NCI-H82 treated with DMSO at 0.1 percent for 48 hours (cell line): Measurements from ENCODE around the gene MB21D2.

Experiments used
- DNase-seq: peaks from one replicate; lab custom pipeline; 2025; ENCODE audit not compliant: unreplicated experiment; lab: John Stamatoyannopoulos, UW

The MB21D2 gene

DNA sequence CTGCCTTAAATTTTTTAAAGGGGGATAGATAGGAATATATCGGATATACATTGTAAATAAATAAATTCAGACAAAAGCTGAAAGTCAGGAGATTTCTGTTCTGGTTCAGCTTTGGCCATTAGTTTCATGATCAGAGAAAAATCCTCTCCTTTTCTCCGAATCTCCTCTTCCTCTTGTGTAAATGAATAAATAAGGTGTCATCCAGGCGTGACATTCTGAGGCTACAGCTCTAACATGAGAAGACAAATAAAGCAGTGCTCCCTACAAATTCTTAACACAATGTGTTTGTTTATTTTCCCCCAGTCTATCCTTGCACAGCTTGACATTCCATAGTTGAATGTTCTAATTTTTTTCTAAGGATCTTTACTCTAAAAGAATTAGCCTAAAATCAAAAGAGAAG is 9.4 kb upstream of the MB21D2 start:
- no peak for DNase-seq

DNA sequence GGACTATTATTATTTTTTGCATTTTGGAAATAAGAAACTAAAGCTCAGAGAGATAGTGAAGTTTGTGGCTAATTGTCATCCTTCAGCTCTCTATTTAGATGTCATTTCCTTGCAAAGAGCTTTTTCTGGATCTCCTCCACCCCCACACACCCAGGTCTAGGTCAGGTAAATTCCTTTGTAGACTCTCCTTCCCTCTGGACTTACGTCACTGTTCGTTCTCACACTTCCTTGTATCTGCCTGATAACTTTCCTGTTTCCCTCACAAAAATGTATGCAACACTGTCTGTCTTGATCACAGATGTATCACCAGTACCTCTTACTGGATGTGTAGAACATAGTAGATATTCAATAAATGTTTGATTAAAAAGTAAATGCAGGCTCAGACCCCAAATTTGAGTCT is 6.1 kb upstream of the MB21D2 start:
- DNase-seq, result no peak

DNA sequence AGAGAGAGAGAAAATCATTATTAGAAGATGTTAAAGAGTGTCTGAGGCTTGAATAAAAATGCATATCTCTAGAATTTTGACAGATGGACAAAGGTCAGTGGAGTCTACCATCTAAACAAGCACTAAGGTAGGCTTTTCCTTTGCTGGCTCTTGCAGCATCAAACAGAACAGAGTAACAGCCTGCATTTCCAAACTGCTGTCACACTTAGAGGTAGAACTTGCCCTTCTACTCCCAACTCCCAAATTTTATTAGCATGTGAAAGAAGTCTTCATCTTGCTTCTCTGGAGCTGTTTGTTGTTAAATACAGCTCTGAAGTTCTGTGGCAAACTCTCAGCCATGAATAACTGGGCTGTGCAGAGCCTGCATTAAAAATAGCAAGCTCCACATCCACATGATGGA is 4.1 kb upstream of the MB21D2 start:
- no peak for DNase-seq

DNA sequence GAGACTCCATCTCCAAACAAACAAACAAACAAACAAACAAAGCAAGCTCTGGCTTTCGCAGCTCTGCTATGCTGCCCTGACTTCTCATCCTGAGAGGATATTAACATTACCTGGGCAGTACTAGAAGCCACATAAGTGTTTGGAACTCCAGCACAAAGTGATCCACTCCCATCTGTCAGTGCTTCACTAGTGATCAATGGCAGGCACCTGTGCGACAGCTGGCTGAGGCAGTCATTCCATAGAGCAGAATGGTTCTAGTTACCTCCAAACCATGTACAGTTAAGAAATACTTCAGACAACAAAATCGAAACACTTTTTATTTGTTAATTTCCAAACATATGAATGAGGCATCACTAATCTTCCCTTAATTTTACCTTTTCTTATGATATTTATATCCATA is 2.8 kb upstream of the MB21D2 start:
- peak; percentile 37 for DNase-seq

DNA sequence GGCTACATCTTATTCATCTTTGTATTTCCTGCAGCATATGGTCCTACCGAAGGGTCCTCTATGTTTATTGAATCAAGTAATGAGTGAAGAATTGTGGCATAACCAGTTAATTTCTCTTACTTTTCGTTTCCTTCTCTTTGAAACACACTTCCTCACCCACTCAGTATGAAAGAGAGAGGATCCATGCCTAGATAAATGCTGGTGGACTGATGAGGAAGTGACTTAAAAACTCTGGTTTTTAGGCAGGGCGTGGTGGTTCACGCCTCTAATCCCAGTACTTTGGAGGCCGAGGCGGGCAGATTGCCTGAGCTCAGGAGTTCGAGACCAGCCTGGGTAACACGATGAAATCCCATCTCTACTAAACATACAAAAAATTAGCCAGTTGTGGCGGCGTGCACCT is 2.2 kb upstream of the MB21D2 start:
- no peak for DNase-seq

DNA sequence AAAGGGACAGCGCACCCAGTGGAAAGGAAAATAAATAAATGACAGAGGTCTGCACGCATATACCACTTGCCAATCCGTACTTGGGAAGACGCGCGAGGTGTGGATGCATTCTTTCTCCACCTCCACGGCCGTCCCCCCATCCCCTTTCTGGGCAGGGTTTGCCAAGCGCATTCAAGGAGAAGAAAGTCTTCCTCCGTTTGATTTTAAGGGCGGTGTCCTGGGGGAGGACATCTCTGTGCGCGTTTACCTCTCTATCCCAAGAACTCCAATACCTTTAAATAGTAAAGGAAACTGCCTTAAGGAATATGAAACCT is 576 bp upstream of the MB21D2 start:
- no peak for DNase-seq

DNA sequence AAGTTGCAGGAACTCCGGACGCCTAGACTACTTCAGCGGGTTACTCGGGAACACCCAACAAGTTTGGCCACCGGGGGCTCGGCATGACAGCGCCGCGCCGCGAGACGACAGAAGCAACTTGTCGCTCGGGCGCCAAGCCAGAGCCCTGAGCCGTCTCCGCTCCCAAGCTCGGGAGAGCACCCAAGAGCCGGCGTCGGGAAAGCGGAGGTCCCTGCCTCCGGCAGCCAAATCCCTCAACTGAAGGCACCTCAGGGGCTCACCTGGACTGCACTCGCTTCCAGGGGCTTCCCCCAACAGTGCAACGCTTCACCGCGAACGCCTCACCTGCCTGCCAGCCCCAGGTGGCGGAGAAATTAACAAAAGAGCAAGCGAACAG is 640 bp downstream of the MB21D2 start:
- peak; percentile 46 for DNase-seq

DNA sequence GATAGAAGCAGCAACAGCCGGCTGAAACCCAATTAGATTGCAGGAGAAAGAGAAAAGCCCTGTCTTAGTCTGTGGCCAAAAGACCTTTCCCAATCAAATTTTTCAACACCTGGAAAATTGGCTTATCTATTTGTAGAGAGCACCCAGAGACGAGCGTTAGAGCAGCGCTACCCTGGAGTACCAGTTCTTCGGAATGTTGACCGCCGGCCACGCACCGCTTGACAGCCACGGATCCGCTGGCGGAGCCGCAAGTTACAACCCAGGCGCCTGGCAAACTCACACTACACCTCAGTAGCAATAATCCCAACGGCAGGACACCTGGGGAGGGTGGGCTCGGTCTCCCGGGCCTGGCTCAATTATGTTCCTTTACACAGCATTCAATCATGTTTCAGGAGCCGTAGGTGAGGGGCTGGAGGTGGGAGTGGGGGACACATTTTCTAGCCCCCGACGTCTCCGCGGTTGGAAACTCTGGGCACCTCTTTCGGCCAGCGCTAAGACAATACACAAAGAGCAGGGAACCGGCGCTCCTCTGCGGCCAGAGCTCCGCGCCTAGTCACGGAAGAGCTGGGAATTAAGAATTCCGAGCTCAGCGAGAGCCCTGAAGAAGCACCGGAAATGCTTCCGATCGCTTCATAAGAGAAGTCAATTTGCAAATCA is 1.2 kb downstream of the MB21D2 start:
- DNase-seq, result peak; percentile 33

DNA sequence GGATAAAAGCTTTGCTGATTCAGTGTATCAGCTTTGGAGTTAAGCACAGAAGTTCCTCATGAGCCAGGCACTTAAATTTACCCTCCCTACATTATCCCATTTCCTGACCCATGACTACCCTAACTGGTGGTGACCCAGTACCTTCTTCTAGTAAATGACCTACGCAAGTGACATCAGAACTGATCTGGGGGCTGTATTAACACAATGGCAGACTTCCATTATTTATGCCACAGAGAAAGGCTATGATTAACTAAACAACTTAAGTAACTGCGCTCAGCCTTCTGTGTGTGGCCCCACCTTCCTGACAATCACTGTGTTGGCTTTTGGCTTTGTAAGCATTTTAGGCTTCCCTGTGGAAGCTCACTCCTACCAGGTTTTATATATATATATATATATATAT is 1.9 kb downstream of the MB21D2 start:
- no peak for DNase-seq

DNA sequence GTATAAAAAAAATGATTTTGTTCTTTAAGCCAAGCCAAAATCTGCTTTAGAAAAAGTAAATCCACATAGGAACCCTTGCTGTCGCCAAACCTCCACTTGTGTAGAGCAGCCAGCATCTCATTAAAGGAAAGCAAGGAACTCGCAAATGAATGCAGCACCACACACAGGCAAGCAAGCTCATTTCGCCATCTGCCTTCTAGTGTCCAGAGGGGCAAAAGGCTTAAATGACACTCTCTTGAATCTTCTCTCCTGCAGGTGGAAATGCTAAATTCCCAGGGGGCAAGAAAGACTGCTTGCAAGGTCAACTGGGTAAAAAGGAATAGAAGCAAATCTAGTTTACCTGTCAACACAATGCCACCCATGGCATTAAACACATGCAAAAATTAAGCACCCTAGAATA is 2.4 kb downstream of the MB21D2 start:
- peak; percentile 72 for DNase-seq

DNA sequence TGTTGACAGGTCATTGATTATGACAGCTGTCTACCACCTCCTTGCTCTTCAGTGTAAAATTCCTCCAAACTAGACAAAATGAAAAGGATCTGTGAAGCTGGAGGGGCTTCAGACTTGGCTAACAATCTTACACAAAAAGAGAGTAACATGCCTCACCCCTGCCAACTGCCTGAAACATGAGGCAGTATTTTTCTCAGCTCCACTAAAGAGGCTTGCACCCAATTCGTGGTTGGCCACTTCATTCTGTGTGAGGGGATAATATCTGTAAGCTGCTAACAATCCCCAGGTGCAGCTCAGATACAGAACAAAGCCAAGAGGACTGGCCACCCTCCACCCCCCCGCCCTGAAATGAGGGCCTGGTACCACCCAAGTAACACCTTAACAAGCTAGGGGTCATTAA is 2.8 kb downstream of the MB21D2 start:
- DNase-seq, result peak; percentile 68

DNA sequence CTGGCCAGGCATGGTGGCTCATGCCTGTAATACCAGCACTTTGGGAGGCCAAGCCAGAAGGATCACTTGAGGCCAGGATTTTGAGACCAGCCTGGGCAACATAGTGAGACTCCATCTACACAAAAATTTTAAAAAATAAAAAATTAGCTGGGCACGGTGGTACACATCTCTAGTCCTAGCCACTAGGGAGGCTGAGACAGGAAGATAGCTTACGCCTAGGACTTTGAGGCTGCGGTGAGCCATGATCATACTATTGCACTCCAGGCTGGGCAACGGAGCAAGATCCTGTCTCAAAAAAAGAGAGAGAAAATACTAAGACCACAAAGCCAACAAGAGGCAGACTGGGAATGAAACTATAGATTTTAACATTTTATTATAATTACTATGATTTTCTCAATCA is 4.1 kb downstream of the MB21D2 start:
- no peak for DNase-seq

DNA sequence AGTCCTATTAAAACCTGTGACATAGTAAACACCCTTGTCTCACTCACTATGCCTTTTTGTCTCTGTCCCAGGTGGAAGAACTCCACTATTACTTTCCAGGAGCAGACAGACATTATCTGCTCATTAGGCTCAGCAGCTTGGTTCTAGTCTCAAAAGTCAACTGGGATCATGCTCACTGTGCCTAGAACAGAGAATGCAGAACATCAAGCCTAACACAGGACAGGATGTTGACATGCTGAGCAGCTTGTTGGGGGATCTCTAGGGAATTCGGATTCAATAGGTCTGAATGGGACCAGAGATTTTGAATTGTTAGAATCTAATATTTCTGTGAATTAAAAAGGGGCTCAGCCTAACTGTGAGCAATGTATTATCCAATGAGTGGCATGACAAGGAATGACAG is 6.4 kb downstream of the MB21D2 start:
- no peak for DNase-seq

DNA sequence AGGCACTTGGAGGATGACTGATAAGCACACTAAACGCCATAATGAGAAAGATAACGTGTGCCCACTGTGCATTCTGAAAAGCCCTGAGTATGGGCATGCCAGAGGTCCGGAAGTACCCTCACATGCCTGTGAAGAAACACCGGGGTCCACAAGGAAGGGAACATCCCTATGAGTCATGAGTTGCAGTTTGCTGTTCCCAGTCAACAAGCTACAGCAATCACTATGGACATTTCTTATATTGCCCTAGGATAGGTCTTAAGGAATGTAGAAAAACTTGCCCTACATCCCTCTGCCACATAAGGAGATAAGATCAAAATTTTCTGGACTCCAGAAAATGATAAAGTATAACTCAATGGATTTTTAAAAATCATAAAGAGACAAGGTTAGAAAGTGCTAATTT is 9.9 kb downstream of the MB21D2 start:
- DNase-seq, result no peak

DNA sequence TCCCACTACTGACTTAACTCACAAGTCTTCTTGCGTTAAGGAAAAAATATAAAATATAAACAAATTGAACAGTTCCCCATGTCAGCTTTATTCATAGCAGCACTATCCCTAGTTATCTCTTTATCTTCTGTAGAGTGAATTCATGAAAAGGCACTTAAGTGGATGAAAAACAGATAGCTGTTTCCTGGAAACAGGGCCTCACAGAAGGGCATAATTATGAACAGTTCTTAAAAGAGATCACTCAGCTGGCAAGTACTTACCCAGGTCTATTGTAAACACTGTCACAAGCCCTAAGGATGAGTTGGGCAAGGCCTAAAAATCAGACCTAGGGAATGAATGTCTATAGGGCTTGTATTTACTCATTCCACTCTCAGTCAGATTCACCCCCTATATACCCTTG is 10.7 kb downstream of the MB21D2 start:
- no peak for DNase-seq

DNA sequence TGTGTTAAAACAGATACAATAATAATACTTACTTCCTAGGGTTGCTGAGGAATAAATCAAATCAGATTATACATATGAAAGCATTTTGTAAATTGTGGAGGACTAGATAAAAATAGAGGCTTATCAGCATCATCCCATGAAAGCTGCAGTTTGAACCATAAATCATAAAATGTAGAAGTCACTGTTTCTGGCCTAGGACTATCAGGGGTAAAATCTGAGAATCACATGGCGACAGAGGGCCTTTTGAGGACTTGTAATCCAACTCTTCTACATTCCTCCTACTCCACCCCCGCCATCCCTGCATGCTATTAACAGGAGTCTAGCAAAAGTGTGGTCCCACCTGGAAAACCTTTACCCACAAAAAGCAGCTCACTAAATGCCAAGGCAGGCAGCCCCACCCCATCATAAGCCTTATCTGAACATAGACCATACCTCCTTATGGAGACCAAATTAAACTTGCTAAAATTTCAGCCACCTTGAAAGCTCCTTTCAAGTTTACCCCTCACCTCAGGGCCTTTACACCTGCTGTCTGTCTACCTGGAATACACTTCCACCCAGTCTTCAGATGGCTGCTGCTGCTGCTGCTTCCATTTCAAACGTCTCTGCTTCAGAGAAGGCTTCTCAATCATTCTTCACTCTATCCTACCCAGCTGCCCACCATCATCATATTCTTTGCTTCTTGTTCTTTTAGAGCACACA is 11.5 kb downstream of the MB21D2 start:
- no peak for DNase-seq

DNA sequence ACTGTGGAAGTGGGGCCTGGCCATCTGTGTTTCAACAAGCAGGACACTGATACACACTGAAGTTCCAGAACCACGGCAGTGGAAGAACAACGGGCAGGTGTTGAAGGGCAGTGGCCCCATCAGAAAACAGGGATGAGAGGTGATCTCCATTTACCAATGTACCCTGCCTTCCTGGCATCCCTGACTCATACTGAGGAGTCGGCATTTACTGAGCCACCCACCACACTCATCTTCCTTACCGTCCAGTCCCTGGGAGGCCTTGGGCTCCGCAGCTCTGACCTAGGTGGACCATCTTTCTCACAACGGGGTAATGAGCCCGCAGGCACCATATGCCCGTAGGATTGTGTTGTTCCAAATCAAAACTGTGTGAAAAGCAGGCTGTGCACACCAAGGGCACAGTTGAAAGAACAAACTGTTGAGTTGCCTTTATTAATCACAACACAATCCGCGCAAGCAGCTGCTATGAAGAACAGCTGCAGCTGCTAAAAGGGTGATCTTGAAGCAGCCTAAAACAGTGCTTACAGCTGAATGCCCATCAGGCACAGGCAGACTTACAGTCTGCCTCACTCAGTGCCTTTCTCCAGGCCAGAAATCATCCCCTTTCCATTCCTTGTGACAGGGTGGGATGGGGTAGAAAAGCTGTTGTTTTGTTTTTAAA is 12.9 kb downstream of the MB21D2 start:
- DNase-seq, result no peak

DNA sequence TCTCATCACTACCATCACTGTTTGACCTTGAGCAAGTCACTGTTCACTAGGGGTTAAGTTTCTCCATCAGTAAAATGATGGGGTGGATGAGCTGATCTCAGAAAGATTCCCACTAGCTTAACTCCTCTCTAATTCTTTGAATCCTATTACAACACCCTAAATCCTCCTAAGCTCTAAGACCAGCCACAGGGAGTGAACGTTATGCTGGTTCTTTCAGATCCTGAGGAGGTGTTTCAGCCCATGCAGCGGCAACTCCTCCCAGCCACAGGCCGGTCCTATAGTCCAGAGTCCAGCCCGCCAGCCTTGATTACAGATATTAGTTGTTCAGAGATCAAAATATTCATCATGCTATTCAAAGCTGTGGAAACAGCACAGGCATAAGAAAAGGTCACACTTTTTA is 15.1 kb downstream of the MB21D2 start:
- DNase-seq, result peak; percentile 99

DNA sequence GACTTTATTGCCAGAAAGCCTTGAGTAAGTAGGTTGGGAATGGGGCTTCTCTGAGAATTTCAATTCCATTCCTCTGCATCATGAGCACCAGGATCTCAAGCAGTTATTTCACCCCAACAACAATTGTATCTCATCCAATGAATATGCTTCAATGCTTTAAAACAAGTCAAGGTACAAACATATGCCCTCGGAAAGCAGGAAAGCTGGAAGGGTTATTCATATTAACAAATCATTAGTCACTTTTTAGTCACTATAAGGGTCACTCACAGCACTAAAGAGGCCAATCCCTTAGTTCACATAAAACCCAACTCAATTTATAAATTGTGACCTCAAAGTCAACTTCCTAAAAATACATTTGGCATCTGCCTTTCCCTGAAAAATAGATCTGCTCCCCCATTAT is 16.2 kb downstream of the MB21D2 start:
- no peak for DNase-seq

DNA sequence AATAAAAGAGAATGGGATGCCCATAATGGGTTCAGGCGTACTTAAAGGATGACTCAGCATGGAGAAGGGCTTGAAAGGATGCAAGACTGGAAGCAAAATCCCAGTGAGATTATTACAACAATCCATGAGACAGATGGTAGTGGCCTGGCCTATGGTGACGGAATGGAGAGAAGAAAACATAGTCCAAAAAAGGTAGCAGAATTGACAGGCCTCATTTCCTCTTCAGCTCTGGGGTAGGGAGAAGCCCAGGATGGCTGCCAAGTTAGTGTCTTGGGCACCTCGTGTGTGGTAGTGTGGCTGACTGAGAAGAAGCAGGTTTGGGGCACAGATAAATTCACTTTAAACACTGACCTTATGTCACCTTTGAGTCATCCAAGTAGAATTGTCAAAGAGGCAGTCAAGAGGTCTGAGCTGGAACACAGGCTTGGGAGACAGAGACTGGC is 18.1 kb downstream of the MB21D2 start:
- DNase-seq, result peak; percentile 43

DNA sequence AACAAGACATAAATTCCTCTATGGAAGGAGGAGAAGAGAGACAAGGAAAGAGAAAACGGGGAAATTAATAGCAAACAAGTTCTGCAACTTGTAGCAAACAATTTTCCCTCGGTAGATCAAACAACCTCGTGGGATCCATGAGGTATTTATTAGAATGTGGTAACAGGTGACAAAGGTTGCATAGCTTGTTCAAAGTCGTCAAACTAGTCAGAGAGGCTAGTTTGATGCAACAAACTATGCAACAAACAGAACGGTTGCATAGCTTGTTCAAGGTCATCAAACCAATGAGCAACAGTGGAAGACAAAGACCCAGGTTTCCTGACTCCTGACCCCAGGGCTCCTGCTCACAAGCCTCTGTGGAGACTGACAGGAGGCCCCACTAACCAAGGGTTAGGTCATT is 20.7 kb downstream of the MB21D2 start:
- no peak for DNase-seq

DNA sequence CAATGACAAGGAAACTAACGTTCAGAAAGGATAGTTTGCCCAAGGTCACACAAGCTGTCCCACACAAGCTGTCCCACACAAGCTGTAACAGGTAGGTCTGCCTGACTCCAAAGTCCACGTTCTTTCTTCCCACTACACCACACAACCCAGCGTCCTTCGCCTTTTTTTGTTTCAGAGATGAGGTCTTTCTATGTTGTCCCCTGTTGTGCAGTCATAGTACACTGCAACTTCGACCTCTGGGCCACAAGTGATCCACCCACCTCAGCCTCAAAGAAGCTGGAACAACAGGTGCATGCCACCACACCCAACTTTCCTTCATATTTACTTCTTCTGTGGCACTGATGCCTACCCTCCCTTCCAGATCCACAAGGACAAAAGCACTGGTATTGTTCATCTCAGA is 21.4 kb downstream of the MB21D2 start:
- no peak for DNase-seq

DNA sequence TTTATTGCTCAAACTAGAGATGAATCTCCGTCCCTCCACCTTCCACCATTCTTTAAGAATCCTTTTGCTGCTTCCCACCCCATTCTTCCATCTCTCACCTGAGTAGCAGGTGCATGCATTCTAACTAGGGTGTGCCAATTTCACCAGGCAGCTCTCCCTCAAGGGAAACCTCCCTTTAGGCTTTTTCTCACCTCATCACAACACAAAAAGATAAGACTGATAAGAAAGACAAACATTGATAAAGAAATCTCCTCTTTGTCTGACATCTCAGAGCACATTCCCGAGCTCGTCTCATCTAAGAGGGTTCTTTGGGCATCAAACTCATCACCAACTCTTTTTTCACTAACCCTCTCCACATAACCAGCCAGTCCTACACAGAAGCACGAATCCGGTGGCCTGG is 23.0 kb downstream of the MB21D2 start:
- no peak for DNase-seq
